GM20431 (cell line): ENCODE data around the gene SGMS1.
"Not testable (repeated sequence)": the region's sequence is repeated elsewhere in the genome, so short reads cannot be mapped to it uniquely, and the experiment has no call there.

Source experiments
- in situ Hi-C: fragments of 300-500 bp; cut with MseI, MboI; formaldehyde crosslinking; loops from one replicate; pipeline ENCODE4 v1.15.0; 2020; ENCODE audit warnings: low sequenced_read_pairs; ENCODE audit not compliant: unreplicated experiment

Gene SGMS1

GRCh38 chr10:50623663-50624412 lies at the start of gene SGMS1:
Gene SGMS1, minus strand, starts transcription at chr10:50623956. Its CDS starts 279,842 bp downstream, at chr10:50344114.
- in situ Hi-C loops: loop anchor here (25.0 kb wide), 1 partner anchor 187 kb away; no protein-coding TSS in a partner anchor

- in situ Hi-C loops: not testable (repeated sequence)
These were observed 48.4 kb upstream of the SGMS1 start for GRCh38 chr10:50672152-50672551.

- in situ Hi-C loops: not testable (repeated sequence)
These were observed 47.9 kb upstream of the SGMS1 start for GRCh38 chr10:50671645-50672044.

- in situ Hi-C loops: not testable (repeated sequence)
These were observed 46.2 kb upstream of the SGMS1 start for GRCh38 chr10:50669957-50670356.

- in situ Hi-C loops: not testable (repeated sequence)
These were observed 43.6 kb upstream of the SGMS1 start for GRCh38 chr10:50667353-50667752.

GRCh38 chr10:50662420-50662819 lies 38.7 kb upstream of the SGMS1 start:
- in situ Hi-C loops: not testable (repeated sequence)

GRCh38 chr10:50661563-50661962 lies 37.8 kb upstream of the SGMS1 start:
- in situ Hi-C loops: not testable (repeated sequence)

- in situ Hi-C loops: not testable (repeated sequence)
These were observed 36.3 kb upstream of the SGMS1 start for GRCh38 chr10:50659865-50660730.

GRCh38 chr10:50659016-50659864 lies 35.5 kb upstream of the SGMS1 start:
- in situ Hi-C loops: not testable (repeated sequence)

- in situ Hi-C loops: no loop called here
These were observed 34.4 kb upstream of the SGMS1 start for GRCh38 chr10:50658165-50658564.

- in situ Hi-C loops: no loop called here
These were observed 30.0 kb upstream of the SGMS1 start for GRCh38 chr10:50653758-50654157.

- in situ Hi-C loops: no loop called here
These were observed 29.4 kb upstream of the SGMS1 start for GRCh38 chr10:50653142-50653541.

- in situ Hi-C loops: no loop called here
These were observed 28.1 kb upstream of the SGMS1 start for GRCh38 chr10:50651808-50652207.

GRCh38 chr10:50650481-50650880 lies 26.7 kb upstream of the SGMS1 start:
- in situ Hi-C loops: no loop called here

GRCh38 chr10:50648935-50649227 lies 25.1 kb upstream of the SGMS1 start:
- in situ Hi-C loops: no loop called here

- in situ Hi-C loops: no loop called here
These were observed 24.6 kb upstream of the SGMS1 start for GRCh38 chr10:50648089-50648934.

- in situ Hi-C loops: not testable (repeated sequence)
These were observed 23.6 kb upstream of the SGMS1 start for GRCh38 chr10:50647350-50647749.

GRCh38 chr10:50645236-50645635 lies 21.5 kb upstream of the SGMS1 start:
- in situ Hi-C loops: no loop called here

GRCh38 chr10:50641626-50642025 lies 17.9 kb upstream of the SGMS1 start:
- in situ Hi-C loops: no loop called here

- in situ Hi-C loops: no loop called here
These were observed 16.5 kb upstream of the SGMS1 start for GRCh38 chr10:50640238-50640637.
